GM12892 (cell line): ENCODE measurements around the gene CKAP2.

ENCODE experiments used
- POLR2A ChIP-seq: IDR thresholded peaks from 2 replicates; pipeline ENCODE4 v1.6.1; 2011; ENCODE audit warnings: low read depth, low read length, control low read depth
- TAF1 ChIP-seq: IDR thresholded peaks from 2 replicates; pipeline ENCODE4 v1.6.1; 2011; ENCODE audit warnings: low read depth, mild to moderate bottlenecking, control low read depth, low read length, borderline replicate concordance

- TF ChIP-seq POLR2A = no peak
- TF ChIP-seq TAF1 = no peak
These were observed 381 bp downstream of the CKAP2 start for GRCh38 chr13:52455677-52456041.
